Cardiac fibroblast (primary cell): Measurements from ENCODE around the gene FOXN3.

Source experiments
- DNase-seq, 2 donors: peaks; one replicate each; pipeline versions ENCODE4 v3.0.0 to v3.0.0-alpha.2; 2010; ENCODE audit warnings: low read depth in 2 of 2
- H3K4me3 ChIP-seq, 2 donors: replicated peaks in 1 of 2; 1 replicate in 1 of 2; 2 replicates in 1 of 2; pipeline ENCODE4 v1.5.1; 2011; ENCODE audit warnings: low read depth in 2 of 2, low read length in 2 of 2, mild to moderate bottlenecking in 2 of 2, moderate library complexity in 1 of 2
- CTCF ChIP-seq: IDR thresholded peaks from one replicate; pipeline ENCODE4 v1.5.1; 2011; ENCODE audit warnings: low read depth, mild to moderate bottlenecking, low read length, inconsistent platforms

FOXN3 gene

DNA sequence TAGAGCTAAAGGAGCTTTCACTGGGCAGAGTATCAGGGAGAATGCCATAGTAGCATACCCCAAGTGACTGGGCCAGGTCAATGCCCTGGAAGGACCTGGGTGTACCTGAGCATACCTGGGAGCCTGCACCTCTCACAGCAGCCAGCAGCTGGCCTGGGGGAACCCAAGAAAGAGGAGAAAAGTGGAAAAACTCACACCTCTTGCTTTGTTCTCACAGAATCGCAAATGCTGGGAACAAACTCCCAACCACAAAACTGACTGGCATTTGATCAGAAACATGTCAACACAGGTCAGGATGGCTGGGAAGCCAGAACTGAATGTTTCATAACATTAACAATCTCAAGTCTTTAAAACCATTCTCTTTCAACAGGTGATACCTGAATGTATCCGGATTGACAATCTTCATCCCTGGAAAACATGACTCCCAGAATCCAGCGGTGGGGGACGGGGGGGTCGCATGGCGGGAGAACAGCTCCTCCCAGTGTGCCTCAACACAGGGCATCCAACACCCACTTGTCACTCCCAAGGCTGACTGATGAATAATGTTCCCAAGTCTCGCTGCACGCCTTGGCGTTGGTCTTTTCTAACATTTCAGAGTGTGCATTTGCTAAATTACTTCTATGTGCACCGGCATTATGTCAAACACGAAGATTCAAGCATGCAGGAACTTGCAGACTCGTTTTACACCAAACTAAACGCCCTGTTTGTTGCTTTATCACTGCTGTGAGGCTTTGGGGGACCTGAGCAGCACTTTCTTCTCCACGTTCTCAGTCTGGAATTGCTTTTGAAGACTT lies 7.9 kb downstream of the FOXN3 start:
- H3K4me3 ChIP-seq, result no peak overlapping the region
- DNase-seq, result peak in 1 of 2 donors; percentile 44
- no peak for TF ChIP-seq CTCF

DNA sequence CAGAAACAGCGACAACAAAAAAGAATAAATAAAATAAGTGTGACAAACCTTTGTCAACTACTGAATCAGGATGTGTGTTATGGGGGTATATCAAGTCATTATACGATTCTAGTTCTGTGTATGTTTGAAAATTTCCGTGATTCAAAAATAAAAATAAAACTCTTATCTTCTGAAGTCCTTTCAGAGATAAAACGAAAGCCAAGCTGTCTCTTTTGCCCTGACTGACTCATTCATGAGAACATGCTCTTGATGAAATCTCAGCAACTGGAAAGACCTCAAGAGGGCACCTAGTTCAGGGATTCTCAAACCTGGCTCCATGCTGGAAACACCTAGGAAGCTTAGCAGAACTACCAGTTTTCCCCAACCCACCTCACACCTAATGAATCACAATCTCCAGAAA lies 9.2 kb downstream of the FOXN3 start:
- TF ChIP-seq CTCF, result no peak
- no peak overlapping the region for H3K4me3 ChIP-seq
- DNase-seq, result no peak

GRCh38 chr14:89406941-89407340 lies 10.1 kb downstream of the FOXN3 start:
- H3K4me3 ChIP-seq, result no peak overlapping the region
- no peak for TF ChIP-seq CTCF
- DNase-seq, result peak; percentile 36 to 47

DNA sequence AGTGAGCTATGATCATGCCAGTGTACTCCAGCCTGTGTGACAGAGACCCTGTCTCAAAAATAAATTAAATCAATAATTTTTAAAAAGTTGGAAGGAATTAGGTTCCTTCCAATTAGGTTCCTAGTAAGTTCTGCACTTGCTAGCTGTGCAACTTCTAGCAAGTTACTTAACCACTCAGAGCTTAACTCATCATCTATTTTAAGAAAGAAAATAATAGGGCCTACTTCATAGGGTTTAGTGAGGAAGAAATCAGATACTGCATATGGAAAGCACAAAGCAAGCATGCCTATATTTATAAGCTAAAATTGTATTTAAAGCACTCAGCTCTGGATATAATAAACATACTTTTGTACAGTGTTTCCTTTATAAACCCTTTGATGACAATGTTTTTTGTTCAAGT lies 10.7 kb downstream of the FOXN3 start:
- no peak overlapping the region for H3K4me3 ChIP-seq
- DNase-seq, result no peak
- no peak for TF ChIP-seq CTCF

DNA sequence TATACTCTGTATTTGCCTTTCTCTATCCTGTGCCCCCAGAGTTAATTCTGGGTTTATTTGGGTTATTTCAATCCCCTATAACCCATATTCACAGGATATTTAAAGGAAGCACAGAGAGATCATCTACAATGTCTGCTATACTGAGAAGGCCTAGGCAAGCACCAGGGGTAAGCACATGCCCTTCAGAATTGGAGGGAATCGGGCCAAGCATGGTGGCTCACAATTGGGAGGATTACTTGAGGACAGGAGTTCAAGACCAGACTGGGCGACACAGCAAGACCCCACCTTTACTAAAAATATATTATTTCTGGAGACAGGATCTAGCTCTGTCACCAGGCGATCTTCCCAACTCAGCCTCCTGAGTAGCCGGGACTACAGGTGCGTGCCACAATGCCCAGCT lies 11.3 kb downstream of the FOXN3 start:
- no peak for DNase-seq
- no peak overlapping the region for H3K4me3 ChIP-seq
- TF ChIP-seq CTCF, result no peak

GRCh38 chr14:89402363-89402762 lies 14.7 kb downstream of the FOXN3 start:
- no peak for TF ChIP-seq CTCF
- H3K4me3 ChIP-seq, result no peak overlapping the region
- no peak for DNase-seq

- TF ChIP-seq CTCF, result no peak
- no peak overlapping the region for H3K4me3 ChIP-seq
- DNase-seq, result no peak
Measured at GRCh38 chr14:89401761-89402160, 15.3 kb downstream of the FOXN3 start.
